BLaER1 treated with 17β-estradiol and CSF1 and Interleukin-3, amounts not matched to agents 10 nM and 100 nM (cell line): ENCODE data around the gene WBP11.

Experiments
- H3K27ac ChIP-seq, 11 experiments: shearing (Covaris generic); formaldehyde crosslinking; 2 replicates each; pipeline ENCODE4 v1.8.1; 2022
- H3K27me3 ChIP-seq, 11 experiments: shearing (Covaris generic); formaldehyde crosslinking; 2 replicates each; pipeline ENCODE4 v1.8.1; 2022
- H3K36me3 ChIP-seq, 11 experiments: shearing (Covaris generic); formaldehyde crosslinking; 2 replicates each; pipeline ENCODE4 v1.8.1; 2022
- H3K4me1 ChIP-seq, 10 experiments: shearing (Covaris generic); formaldehyde crosslinking; 2 replicates each; pipeline ENCODE4 v1.8.1; 2022
- H3K4me2 ChIP-seq, 11 experiments: shearing (Covaris generic); formaldehyde crosslinking; 2 replicates each; pipeline ENCODE4 v1.8.1; 2022
- H3K4me3 ChIP-seq, 10 experiments: shearing (Covaris generic); formaldehyde crosslinking; 2 replicates each; pipeline ENCODE4 v1.8.1; 2022
- H3K9ac ChIP-seq, 11 experiments: shearing (Covaris generic); formaldehyde crosslinking; 2 replicates each; pipeline ENCODE4 v1.8.1; 2022
- H3K9me3 ChIP-seq, 11 experiments: shearing (Covaris generic); formaldehyde crosslinking; replicated peaks in 1 of 11; 2 replicates each; pipeline ENCODE4 v1.8.1; 2022
- H4K20me1 ChIP-seq, 11 experiments: shearing (Covaris generic); formaldehyde crosslinking; 2 replicates each; pipeline ENCODE4 v1.8.1; 2022
- Cebpa-rat ChIP-seq, 11 experiments: shearing (Covaris generic); IDR thresholded peaks; 2 replicates each; pipeline ENCODE4 v1.8.1; 2022

WBP11 gene

GRCh38 chr12:14772946-14773345, 30.3 kb downstream of the WBP11 start:
- TF ChIP-seq Cebpa-rat (IDR thresholded peaks at IDR 0.05), result no peak
- H3K4me2 ChIP-seq, result no peak overlapping the region

DNA sequence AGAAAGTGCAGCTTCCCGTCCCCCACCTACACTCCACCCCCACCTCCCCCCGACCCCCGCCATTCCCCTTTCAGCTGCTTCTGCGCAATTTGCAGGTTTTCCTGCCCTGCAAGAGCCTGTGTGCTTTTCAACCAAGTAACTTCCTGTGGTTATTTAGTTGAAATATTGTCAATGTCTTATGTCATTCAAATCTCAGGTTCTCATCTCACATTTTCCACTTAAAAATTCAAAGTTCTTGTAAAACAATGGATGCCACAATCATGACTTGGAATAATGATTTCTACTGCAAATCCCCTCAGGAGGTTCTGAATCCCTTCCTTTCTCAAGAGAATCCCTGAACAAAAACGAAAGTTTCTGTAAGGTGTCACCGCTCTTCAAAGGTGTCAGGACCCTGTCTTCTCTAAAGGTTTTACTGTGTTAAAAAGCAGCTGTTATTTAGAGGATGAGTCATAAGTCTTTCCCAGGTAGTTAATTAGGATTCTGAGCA, 31.6 kb downstream of the WBP11 start:
- H3K27me3 ChIP-seq, result peaks cover 14 to 42% (median 40%) of the 10 kb centered on the region in 11 experiments
- H3K4me3 ChIP-seq, result peak overlapping the region in 3 of 10 experiments; percentile 81 to 84 (median 83); a peak in 5 of 20 replicates
- H3K9ac ChIP-seq, result peak overlapping the region in 6 of 11 experiments; percentile 86 to 96 (median 87); a peak in 7 of 22 replicates
- H3K9me3 ChIP-seq, result peaks cover 10 to 25% (median 16%) of the 10 kb centered on the region in 11 experiments; a peak in 19 of 22 replicates
- H4K20me1 ChIP-seq, result peaks cover 0 to 29% (median 0%) of the 10 kb centered on the region in 11 experiments; a peak in 7 of 22 replicates
- TF ChIP-seq Cebpa-rat (IDR thresholded peaks at IDR 0.05), result no peak
- H3K4me2 ChIP-seq, result peak overlapping the region; percentile 68 to 96 (median 90); a peak in 21 of 22 replicates
- H3K36me3 ChIP-seq, result peaks cover 0 to 20% (median 10%) of the 10 kb centered on the region in 11 experiments; a peak in 13 of 22 replicates
- H3K27ac ChIP-seq, result peak overlapping the region in 10 of 11 experiments; percentile 35 to 97 (median 87); a peak in 16 of 22 replicates
- H3K4me1 ChIP-seq, result peaks cover 34 to 50% (median 43%) of the 10 kb centered on the region in 10 experiments

More at GRCh38 chr12:14772946-14773345, 30.3 kb downstream of the WBP11 start:
- peaks cover 33 to 47% (median 39%) of the 10 kb centered on the region in 10 experiments for H3K4me1 ChIP-seq
- no peak overlapping the region for H3K4me3 ChIP-seq
- H3K27ac ChIP-seq, result no peak overlapping the region
- peaks cover 0 to 18% (median 0%) of the 10 kb centered on the region in 11 experiments; a peak in 7 of 22 replicates for H4K20me1 ChIP-seq
- peaks cover 7 to 13% (median 10%) of the 10 kb centered on the region in 11 experiments; a peak in 19 of 22 replicates for H3K9me3 ChIP-seq
- H3K36me3 ChIP-seq, result peaks cover 0 to 8% (median 0%) of the 10 kb centered on the region in 11 experiments; a peak in 4 of 22 replicates
- H3K27me3 ChIP-seq, result peaks cover 14 to 49% (median 43%) of the 10 kb centered on the region in 11 experiments
- H3K9ac ChIP-seq, result no peak overlapping the region

- peak overlapping the region; percentile 72 to 84 (median 80) for H3K4me3 ChIP-seq
- H3K27me3 ChIP-seq, result peaks cover 9 to 34% (median 31%) of the 10 kb centered on the region in 11 experiments
- peak overlapping the region; percentile 68 to 96 (median 90) for H3K4me2 ChIP-seq
- peaks cover 34 to 48% (median 38%) of the 10 kb centered on the region in 10 experiments for H3K4me1 ChIP-seq
- H3K27ac ChIP-seq, result peak overlapping the region; percentile 82 to 97 (median 88)
- H3K9ac ChIP-seq, result peak overlapping the region; percentile 75 to 96 (median 88)
- peaks cover 5 to 30% (median 18%) of the 10 kb centered on the region in 11 experiments; a peak in 17 of 22 replicates for H3K36me3 ChIP-seq
- peaks cover 20 to 34% (median 25%) of the 10 kb centered on the region in 11 experiments for H3K9me3 ChIP-seq
- peaks cover 0 to 36% (median 0%) of the 10 kb centered on the region in 11 experiments; a peak in 7 of 22 replicates for H4K20me1 ChIP-seq
- no peak for TF ChIP-seq Cebpa-rat (IDR thresholded peaks at IDR 0.05)
Measured at GRCh38 chr12:14770496-14771461, 32.5 kb downstream of the WBP11 start.

DNA sequence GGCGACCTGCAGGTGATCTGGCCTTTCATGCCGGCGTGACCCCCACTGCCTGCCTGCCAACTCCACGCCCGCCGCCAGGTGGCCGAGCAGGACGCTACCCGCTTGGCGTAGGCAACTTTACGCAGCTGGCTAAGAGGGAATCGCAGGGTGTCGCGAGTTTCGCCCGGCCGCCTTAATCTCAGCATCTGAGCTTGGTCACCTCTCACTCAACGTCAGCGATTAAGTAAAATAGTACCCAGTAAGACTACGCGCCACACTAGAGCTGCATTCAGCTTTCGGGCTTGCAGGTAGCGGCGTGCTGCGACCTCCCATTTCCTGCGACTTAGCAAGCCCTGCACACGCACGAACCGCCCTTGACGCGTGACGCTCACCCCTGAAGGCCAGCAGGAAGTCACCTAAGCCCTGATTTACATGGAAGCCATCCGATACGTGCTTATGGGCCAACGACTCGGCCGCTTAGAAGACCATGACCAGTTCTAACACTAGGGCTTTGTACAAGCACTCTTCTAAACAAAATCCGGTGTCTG, 33.2 kb downstream of the WBP11 start:
- Histone ChIP-seq H3K4me3 (peak overlapping the region; percentile 72 to 84 (median 80)), H3K9ac (peak overlapping the region; percentile 75 to 96 (median 88)), H3K9me3 (peaks cover 27 to 41% (median 33%) of the 10 kb centered on the region in 11 experiments), H4K20me1 (peaks cover 0 to 42% (median 0%) of the 10 kb centered on the region in 11 experiments; a peak in 7 of 22 replicates), H3K27ac (peak overlapping the region; percentile 82 to 97 (median 88)), H3K4me2 (peak overlapping the region; percentile 68 to 96 (median 90)), H3K36me3 (peaks cover 13 to 37% (median 25%) of the 10 kb centered on the region in 11 experiments; a peak in 20 of 22 replicates), H3K27me3 (peaks cover 7 to 27% (median 24%) of the 10 kb centered on the region in 11 experiments), H3K4me1 (peaks cover 26 to 42% (median 33%) of the 10 kb centered on the region in 10 experiments)
- TF ChIP-seq Cebpa-rat (IDR thresholded peaks at IDR 0.05), result no peak

DNA sequence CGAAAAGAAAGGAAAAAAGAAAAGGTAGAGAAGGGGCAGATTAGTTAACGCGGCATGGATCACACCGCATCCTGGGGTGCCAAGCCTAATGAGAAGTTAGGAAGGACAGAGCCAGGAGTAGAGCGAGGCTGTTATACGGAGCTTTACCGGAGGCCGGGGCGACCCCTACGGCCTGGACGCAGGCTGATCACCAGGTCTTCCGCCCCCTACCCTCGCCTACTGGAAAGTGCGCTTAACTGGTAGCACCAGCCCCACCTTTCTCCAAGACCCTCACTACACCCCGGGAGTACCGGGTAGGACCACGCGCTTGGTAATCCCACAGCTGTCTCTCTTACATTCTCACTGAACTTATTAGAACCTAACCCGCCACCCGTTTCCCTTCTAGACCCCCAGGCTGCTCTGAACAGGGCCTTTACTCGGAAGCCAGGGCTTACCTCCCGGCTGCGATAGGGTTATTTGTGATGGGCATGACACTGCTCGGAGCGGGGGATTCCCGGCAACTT, 33.8 kb downstream of the WBP11 start:
- no peak for TF ChIP-seq Cebpa-rat (IDR thresholded peaks at IDR 0.05)
- peaks cover 7 to 22% (median 18%) of the 10 kb centered on the region in 11 experiments for H3K27me3 ChIP-seq
- peaks cover 14 to 40% (median 26%) of the 10 kb centered on the region in 11 experiments; a peak in 20 of 22 replicates for H3K36me3 ChIP-seq
- H3K9ac ChIP-seq, result peak overlapping the region; percentile 75 to 96 (median 88)
- peaks cover 0 to 45% (median 0%) of the 10 kb centered on the region in 11 experiments; a peak in 7 of 22 replicates for H4K20me1 ChIP-seq
- H3K27ac ChIP-seq, result peak overlapping the region; percentile 82 to 97 (median 88); a peak in 20 of 22 replicates
- peak overlapping the region; percentile 68 to 96 (median 90) for H3K4me2 ChIP-seq
- H3K9me3 ChIP-seq, result peaks cover 29 to 43% (median 34%) of the 10 kb centered on the region in 11 experiments
- H3K4me3 ChIP-seq, result peak overlapping the region; percentile 72 to 84 (median 80)
- peaks cover 21 to 37% (median 29%) of the 10 kb centered on the region in 10 experiments for H3K4me1 ChIP-seq

GRCh38 chr12:14768823-14769405, 34.4 kb downstream of the WBP11 start:
- Histone ChIP-seq H3K4me2 (peak overlapping the region; percentile 68 to 96 (median 90)), H3K27ac (peak overlapping the region in 6 of 11 experiments; percentile 85 to 97 (median 91); a peak in 11 of 22 replicates), H3K9me3 (peaks cover 27 to 43% (median 34%) of the 10 kb centered on the region in 11 experiments), H3K4me3 (peak overlapping the region; percentile 72 to 84 (median 80)), H3K36me3 (peaks cover 15 to 46% (median 31%) of the 10 kb centered on the region in 11 experiments; a peak in 20 of 22 replicates), H3K27me3 (peaks cover 6 to 16% (median 12%) of the 10 kb centered on the region in 11 experiments), H3K4me1 (peaks cover 19 to 34% (median 27%) of the 10 kb centered on the region in 10 experiments), H4K20me1 (peaks cover 0 to 51% (median 0%) of the 10 kb centered on the region in 11 experiments; a peak in 7 of 22 replicates), H3K9ac (peak overlapping the region in 10 of 11 experiments; percentile 86 to 96 (median 88); a peak in 19 of 22 replicates)
- no peak for TF ChIP-seq Cebpa-rat (IDR thresholded peaks at IDR 0.05)

DNA sequence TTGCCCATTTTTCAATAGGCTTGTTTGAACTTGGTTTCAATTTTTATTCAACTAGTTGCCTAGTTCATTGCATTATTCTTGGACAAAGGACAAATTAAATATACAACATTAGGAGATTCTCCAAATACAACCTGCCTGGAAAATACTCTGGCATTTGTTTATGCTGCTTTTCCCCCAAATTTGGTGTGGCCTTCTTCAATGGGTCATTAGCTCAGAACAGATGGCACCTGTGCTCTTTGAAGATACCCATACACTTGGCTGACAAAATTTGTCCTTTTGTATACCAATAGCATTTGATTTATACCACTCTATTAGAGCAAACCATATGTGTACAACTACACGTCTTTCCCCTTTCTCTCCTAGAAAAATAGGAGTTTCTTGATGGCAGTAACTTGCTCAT, 35.7 kb downstream of the WBP11 start:
- Histone ChIP-seq H3K27me3 (peaks cover 0 to 3% (median 0%) of the 10 kb centered on the region in 11 experiments; a peak in 3 of 22 replicates), H3K27ac (no peak overlapping the region), H3K4me3 (no peak overlapping the region), H3K9ac (no peak overlapping the region), H3K9me3 (peaks cover 24 to 35% (median 29%) of the 10 kb centered on the region in 11 experiments), H3K36me3 (peaks cover 15 to 58% (median 32%) of the 10 kb centered on the region in 11 experiments; a peak in 21 of 22 replicates), H3K4me2 (peak overlapping the region in 6 of 11 experiments; percentile 3 to 96 (median 79); a peak in 7 of 22 replicates), H4K20me1 (peaks cover 0 to 57% (median 0%) of the 10 kb centered on the region in 11 experiments; a peak in 7 of 22 replicates), H3K4me1 (peaks cover 19 to 30% (median 25%) of the 10 kb centered on the region in 10 experiments)
- no peak for TF ChIP-seq Cebpa-rat (IDR thresholded peaks at IDR 0.05)
